Stimulated activated CD4-positive, alpha-beta T cell treated with anti-CD3 and anti-CD28 coated beads, Interleukin-2, amount 100 ng/mL, for 24 hours (primary cell): ENCODE data around the gene SLC5A10.

Source experiments
- DNase-seq, 2 donors: peaks; one replicate each; pipeline ENCODE4 v3.0.0-alpha.2; 2020

The SLC5A10 gene

DNA sequence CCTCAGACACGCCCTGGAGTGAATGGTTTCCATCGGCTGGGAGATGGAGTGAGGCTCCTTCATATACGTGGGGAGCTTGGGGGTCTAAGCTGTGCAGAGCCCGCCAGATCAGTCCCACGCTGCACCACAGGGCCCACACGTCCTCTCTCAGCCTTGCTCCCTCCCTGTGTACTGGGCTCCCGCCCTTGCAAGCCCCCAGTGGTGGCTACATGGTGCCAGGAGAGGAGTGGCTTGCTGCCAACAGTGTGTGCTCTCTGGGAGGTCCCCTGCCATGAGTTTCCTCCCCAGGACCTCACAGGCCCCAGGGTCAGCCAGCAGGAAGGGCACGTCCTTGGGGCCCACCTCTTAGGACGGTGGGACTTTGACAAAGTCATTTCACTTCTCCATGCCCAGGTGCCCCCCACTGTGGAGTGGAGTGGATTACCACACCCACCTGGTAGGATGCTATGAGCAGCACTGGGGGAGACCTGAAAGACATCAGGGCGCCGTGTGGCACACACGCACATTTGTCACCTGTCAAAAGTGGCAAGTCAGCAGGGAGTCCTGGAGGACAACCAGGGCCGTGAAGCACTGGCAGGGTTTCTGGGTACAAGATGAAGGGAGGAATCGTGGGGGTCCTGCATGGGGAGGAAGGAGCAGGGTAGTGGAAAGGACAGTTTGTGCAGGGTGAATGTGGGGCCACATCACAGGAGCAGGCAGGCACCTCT lies 13.7 kb downstream of the SLC5A10 start:
- DNase-seq: no peak

DNA sequence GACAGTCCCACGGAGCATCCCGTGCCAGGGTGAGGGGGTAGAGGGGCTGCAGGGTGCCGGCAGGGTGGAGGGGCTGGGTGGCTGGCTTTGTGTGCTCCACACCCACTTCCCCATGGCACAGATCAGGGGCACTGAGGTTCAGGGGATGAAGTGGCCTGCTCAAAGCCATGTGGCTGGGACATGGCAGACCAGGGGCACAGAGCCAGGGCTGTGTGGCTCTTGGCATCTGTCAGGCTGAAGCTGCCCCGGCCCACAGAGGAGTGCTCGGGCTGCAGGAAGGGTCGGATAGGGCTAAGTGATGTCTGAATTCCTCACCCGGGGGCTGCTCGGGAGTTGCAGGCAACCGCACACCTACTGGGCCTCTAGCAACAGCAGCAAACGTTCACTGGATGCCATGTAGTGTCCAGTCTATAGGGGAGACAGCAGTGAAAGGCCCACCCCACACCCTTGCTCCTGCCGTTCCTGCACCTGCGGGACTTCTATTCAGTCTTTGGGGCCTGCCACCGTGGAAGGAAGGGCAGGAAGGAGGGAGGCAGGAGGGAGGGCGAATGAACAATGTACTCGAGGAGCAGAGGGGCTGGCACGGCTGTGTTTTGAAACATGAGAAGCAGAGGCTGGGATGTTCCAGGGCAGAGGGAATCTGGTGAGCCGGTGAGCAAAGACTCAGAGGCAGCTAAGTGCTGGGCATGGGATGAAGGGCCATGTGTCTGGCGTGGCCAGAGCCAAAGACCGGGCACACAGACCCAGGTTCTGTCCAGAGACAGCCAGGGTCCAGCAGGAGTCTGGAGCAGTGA lies 15.1 kb downstream of the SLC5A10 start:
- no peak for DNase-seq

DNA sequence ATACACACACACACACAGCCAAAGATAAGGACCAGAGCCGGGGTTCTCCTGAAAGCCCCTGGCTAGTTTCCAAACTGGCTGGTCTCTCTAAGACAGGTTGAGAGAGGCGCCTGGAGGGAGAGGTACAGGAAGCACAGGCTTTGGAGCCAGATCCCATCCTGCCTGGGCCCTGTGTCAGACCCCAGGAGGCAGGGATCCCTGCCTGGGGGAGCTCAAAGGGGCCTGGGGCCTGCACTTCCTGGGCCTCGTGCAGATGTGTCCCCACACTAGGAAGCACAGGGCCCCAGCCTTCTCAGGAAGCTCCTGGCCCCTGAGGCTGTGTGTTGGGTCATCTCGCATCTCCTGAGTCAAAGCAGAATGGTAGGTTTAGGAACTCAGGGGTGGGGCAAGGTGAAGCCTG lies 16.0 kb downstream of the SLC5A10 start:
- no peak for DNase-seq

DNA sequence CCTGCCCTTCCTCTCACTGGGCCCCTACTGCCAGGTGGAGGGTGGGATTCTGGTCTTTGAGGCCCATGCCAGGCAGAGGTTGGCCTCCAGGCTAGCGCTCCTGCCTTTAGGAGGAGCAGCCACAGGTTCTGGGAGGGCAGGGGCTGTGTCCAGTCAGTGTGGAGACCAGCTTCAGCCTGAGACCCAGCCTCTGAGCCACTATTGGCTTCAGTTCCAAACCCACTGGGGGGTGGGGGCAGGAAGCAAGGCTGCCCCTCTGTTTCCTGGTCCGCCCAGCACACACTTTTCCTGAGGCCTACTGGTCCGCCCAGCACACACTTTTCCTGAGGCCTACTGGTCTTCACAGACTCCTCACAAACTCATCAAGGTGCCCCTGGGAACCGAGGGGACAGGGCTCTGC lies 16.4 kb downstream of the SLC5A10 start:
- no peak for DNase-seq

DNA sequence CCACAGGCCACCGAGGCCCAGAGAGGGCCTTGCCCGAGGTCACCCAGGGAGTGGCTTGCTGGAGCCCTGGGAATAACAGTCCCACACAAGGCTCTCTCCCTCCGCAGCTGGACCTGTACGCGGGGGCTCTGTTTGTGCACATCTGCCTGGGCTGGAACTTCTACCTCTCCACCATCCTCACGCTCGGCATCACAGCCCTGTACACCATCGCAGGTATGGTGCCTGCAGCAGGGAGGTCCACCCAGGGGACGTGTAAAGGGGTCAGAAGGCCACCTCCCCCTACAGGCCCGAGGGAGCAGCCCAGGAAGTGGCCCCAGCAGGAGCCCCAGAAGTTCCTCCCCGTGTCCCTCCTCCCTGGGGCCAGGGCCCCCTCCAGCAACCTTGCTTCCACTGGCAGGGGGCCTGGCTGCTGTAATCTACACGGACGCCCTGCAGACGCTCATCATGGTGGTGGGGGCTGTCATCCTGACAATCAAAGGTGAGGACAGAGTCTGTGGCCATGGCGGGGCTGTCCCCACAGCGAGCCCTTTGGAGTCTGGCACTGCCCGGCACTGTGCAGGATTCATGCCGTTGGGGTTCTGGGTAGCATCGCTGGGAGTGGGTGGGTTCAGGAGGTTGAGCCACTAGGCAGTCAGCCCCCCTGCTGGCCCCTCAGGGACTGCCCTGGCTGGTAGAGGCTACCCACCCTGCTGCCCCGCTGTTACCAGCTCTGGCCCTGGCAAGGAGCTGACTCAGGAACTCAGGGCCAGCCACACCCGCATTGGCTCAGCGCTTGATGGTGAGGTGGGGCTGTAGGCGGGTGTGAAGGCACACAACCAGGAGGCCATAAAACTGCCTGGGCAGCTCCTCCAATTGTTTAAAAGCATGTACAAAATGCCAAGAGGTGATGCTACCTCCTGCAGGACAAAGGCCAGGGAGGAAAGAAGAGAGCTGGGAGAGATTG lies 17.3 kb downstream of the SLC5A10 start:
- no peak for DNase-seq

DNA sequence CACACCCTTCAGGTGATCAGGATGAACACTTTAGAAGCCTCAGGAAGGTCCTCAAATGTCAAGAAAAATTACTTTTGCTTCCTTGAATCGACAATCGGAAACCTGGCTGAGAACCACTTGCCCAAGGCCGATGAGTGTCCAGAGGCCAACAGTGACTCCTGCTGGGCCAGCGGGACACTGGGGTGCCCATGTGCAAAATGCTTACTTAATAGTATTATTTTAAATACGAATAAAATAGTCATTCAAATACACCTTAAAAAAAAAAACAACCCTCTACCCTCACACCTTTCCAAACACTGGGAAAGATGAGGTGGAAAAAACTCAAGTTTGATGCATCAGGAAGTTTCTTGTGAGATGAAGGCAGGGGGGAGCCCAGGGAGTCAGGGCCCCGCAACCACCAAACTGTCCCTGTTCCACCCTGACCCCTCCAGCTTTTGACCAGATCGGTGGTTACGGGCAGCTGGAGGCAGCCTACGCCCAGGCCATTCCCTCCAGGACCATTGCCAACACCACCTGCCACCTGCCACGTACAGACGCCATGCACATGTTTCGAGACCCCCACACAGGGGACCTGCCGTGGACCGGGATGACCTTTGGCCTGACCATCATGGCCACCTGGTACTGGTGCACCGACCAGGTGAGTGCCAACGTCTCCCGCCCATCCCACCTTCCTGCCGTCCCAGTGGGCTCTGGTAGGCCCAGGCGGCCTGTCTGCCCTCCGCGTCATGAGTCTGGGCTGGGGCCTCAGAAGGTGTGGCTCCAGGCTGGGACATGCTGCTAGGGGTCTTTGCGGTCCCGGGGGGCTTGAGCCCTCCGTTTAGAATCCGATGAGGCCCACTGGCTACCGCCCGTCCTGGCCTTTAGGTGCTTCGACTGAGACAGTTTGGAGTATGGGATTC lies 18.9 kb downstream of the SLC5A10 start:
- no peak for DNase-seq

DNA sequence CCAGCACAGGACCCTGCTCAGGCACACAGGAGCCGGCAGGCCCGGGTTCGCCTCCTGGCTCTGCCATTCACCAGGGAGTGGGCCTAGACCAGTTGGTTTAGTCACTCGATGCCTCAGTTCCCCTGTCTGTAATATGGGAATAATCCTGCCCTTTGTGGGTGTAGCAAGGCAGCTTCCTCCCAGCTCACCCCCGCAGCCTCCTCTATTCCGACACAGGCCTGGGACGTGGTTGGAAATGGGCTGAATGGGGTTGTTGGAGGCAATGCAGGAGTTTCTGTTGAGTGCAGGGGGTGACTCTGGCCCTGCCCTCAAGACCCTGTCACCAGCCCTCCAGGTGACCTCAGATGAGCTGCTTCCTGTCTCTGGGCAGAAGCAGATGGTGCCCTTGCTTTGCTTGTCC lies 19.8 kb downstream of the SLC5A10 start:
- DNase-seq: no peak

DNA sequence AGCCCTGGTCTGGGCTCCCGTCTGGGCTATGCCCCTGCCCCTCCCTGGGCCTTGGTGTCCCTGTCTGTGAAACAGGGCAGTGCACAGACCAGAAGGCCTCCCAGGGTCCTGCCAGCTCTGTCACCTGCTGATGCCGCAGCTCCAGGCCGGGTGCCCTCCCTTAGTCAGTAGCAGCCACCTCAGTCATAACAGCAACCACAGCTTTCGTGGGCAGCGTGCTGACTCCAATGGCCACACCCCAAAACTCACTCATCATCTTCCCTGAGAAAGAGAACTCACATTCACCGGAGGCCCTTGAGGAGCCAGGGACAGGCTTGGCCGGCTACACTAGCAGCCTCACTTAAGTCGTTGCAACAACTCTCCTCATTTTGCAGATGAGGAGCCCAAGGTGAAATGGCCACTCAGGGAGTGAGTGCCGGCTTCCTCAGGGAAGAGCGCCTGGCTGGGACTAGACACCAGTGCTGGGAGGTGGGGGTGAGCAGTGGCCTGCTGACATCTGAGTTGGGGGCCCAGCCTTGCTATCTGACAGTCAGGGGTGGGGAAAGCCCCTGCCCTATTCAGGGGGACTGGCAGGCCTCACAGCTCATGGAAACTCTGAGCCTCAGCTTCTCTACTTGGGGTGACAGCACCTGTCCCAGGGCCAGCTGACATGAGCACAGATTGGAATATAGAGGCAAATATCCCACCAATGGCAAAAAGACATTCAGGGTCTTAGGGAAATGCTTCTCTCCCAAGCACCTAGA lies 22.6 kb downstream of the SLC5A10 start:
- DNase-seq: peak; percentile 25 to 41

DNA sequence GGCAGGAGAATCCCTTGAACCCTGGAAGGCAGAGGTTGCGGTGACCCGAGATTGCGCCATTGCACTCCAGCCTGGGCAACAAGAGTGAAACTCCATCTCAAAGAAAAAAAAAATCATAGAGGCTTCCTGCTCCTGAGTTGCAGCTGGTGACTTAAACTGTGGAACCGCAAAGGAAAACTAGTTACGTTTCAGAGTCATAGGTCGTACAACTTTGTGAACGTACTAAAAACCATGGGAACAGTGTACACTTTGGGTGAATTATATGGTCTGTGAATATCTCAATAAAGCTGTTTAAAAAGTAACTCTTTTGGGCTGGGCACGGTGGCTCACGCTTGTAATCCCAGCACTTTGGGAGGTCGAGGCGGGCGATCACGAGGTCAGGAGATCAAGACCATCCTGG lies 23.6 kb downstream of the SLC5A10 start:
- DNase-seq: no peak

DNA sequence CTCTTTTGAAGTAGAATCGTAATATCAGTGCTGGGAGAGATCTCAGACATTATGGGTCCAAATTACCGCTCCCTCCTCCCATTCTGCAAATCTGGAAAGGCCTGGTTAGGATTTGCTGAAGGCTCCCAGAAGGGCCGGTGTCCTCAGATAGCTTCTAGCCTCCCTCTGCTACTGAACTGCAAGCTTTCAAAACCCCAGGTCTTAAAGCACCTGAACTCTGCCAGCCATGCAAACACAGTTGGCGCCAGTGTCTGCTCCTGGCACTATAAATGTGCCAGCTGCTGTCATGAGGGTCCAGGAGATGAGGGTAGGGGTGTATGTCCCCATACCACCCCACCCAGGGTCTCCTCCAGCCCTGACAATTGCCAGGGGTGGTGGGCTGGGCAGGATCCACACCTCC lies 24.2 kb downstream of the SLC5A10 start:
- no peak for DNase-seq

DNA sequence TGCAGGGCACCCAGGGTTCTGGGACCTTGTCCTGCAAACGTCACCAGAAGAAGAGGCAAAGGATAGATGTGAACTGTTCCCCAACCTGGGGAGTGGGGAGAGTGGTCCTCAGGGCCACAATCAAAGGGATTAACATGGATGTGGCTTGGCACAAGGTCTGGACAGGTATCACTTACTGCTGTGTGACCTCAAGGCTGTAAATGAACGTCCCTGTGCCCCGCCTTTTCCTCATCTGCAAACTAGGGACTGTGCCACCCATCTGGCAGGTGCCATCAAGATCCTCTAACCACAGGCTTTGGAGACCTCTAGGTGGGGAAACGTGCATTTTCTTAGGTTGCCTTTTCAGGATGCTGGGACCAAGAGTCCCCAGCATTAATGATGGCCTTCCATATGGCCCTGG lies 25.1 kb downstream of the SLC5A10 start:
- no peak for DNase-seq

DNA sequence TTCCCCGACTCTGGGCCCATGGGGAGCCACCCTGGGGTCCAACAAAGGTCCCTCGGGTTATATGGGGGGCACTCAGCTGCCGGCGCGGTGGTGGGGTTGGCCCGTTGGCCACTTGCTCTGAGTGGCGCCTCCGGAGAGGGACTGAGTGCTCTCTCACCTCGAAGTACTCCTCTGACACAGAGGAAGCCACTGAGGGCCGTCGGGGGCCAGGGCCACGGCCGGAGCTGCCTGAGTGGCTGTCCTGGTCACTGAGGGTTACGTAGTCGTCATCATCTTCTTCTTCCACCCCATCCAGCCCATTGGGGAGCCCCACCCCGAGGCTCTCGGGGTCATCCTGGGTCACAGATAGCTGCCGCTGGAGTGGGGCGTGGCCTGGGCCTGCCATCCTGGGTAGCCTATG lies 25.7 kb downstream of the SLC5A10 start:
- no peak for DNase-seq

DNA sequence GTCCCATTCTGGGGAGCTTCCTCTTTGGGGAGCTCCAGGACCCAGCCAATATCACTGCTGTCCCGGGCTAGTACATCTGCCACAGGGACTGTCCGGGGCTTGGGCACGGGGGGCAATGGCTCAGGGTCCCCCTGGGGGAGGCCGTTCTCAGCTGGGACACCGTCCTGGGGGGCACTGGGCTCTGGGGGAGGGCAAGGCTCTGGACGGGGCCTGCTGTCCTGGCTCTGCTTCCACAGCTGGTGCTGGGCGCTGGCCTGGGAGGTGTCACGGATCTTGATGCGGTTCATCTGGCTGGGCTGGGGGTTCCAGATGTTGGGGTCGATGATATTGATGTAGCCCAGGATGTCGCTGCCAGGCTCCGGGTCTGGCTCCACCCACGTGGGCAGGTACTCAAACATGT lies 26.1 kb downstream of the SLC5A10 start:
- DNase-seq: no peak

DNA sequence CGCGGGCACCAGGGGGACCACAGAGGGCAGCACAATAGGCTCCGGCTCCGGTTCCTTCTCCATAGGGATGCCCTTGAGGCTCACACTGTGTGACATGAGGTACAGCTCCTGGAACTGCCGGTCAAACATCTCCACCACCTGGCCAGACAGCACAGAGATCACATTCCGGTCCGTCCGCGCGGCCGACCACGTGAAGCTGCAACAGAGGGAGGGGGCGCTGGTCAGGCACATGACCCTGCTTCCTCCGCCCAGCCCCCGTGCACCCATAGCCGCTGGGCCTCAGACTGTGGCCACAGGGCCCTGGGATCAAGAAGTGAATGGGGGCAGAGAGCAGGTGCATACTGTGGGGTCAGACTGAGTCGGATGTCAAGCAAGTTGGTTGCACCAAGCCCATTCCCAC lies 26.7 kb downstream of the SLC5A10 start:
- no peak for DNase-seq

DNA sequence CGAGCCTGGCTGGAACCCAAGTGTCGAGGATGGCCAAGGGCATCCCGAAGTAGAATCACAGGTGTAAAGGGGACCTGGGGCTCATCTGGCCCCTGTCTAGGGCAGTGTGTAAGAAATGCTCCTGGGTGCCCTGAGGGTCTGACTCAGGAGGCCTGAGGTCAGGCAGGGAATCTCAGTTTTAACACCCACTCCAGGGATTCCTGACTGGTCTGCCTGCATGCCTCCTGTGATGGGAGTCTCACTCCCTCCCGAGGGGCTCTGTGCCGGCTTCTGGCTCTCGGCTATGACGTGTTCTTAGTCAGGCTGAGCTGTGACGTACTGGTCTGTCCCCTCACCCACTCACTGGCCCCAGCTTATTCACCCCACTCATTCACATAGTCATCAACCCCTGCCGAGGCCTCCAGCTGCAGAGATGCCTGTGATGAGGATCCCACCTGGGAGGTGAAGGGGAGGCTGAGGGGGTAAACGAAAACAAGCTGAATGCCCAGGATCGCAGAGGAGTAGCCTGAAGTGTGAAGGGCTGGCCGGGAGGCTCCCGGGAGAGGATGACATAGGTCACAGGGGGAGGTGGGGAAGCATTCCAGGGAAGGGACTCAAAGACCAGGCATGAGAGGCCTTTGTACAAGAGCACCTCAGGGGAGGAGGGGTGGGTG lies 28.8 kb downstream of the SLC5A10 start:
- DNase-seq: no peak

DNA sequence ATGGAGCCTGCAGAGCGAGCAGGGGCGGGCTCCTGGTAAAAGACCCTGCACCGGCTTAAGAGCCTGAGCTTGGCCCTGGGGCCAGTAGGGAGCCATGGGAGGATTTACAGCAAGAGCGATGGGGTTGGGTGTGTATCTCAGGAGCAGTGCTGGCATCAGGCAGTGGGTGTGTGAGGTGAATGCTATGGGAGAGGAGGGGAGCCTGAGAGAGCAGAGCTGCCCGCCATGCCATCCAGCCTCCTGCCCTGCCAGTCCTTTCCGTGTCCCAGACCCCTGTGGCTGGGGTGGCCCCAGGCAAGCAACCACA lies 29.3 kb downstream of the SLC5A10 start:
- no peak for DNase-seq

DNA sequence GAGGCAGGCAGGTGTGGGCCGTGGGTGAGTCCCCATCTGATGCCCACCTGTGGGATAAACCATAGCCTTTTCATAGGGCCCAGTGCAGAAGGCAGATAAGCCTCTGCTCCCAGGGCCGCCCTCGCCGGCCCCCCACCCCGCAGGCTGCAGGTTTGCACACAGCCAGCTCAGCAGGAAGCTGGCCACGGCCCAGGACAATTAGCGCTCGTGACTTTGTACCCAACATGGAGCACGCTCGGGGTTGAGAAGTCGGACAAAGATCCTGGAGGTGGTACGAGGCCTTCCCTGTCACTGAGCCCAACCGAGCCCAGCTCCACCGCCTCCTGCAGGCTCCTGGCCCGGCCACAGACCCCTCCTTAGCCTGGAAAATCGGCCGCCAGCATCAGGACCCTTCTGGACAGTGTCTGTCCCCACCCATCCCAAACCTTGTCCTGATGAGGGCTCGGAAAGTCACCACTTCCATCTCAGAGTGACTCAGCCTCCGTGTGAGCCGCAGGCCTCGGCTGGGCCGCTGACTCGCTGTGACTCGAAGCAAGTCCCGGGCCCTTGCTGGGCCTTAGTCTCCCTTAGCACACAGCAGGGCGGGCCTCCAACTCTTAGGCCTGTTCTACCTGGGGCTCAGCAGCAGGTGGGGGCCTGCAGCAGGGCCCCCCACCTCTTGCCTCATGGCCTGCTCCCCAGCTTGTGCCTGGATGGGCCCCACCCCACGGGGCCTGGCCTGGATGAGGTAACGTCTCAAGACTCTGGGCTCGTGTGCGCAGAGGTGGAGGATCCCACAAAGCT lies 29.9 kb downstream of the SLC5A10 start:
- no peak for DNase-seq

DNA sequence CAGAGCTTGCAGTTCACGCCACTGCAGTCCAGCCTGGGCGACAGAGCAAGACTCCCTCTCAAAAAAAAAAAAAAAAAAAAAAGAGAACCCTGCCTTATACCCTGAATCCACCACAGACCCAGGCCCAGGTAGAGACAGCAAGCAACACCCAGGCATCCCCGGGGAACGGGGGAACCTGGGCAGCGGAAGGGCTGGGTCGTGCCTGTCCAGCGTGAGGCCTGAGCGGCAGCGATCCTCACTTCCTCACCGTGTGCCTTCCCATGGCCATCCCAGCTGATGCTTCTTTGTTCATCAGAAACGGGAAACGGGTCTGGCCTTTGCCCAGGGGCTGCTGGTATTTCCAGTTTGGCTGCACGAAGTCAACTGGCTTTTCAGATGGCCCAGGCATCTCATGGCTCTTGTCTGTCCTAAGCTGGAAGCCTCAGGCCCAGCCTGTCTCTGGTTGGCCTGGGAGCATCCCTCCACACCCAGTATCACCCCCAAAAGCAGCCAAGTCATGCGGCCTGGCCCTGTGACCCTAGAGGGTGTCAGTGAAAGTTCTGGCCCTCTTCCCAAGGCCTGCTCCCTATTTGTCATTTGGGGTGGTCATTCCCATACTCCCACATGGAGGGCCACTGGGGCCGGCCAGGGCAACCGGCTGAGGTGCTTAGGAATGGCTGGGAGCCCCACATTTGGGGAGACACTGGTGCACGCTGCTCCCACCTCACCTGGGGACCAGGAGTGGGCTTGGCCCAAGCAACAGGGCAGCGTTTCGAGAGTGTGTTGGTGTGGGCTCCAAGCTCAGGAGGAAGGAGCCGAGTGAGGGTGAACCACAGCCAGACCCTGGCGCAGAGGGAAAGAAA lies 32.5 kb downstream of the SLC5A10 start:
- no peak for DNase-seq

DNA sequence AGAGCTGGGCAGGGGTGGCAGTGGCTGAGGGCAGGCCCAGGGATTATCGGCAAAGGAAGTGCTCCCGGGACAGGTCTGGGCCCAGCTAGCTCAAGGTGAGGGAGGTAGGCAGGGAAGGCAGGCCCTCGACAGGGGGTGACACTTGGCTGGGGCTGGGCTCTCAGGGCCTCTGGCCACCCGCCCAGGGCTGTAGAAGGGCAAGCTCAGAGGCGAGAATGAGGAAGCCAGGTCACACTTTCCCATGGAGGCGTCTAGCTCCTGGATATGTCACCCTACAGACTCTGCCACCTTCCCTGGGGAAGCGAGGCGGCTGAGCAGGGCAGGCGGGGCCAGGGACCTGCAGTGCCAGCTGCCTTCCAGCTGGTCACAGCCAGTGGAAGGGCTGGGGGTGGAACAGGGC lies 33.5 kb downstream of the SLC5A10 start:
- no peak for DNase-seq
